Suprapubic skin (tissue), 4 donors: ENCODE data around the gene NARS2.

Source experiments
- CTCF ChIP-seq, 2 donors: fragments of 200-600 bp in 1 of 2; fragments of 450-650 bp in 1 of 2; sonication (generic) in 1 of 2; IDR thresholded peaks; one replicate each; pipeline ENCODE4 v1.5.1; 2016 to 2019; ENCODE audit warnings: antibody characterized with exemption in 2 of 2, mild to moderate bottlenecking in 1 of 2, moderate library complexity in 1 of 2
- EP300 ChIP-seq: sonication (generic); formaldehyde crosslinking; IDR thresholded peaks from one replicate; pipeline ENCODE4 v1.6.1; 2017; ENCODE audit warnings: antibody characterized with exemption
- POLR2A ChIP-seq, 2 donors: fragments of 450-650 bp; IDR thresholded peaks; one replicate each; pipeline ENCODE4 v1.6.1; 2017; ENCODE audit warnings: antibody characterized with exemption in 2 of 2, mild to moderate bottlenecking in 2 of 2, moderate library complexity in 2 of 2
- POLR2AphosphoS5 ChIP-seq, 3 donors: sonication (generic); formaldehyde crosslinking; IDR thresholded peaks; one replicate each; pipeline ENCODE4 v1.6.1; 2017; ENCODE audit warnings: antibody characterized with exemption in 3 of 3

- no peak for TF ChIP-seq EP300
- no peak for TF ChIP-seq CTCF (IDR thresholded peaks at IDR 0.05)
- TF ChIP-seq POLR2AphosphoS5 (IDR thresholded peaks at IDR 0.05) = no peak
- no peak for TF ChIP-seq POLR2A (IDR thresholded peaks at IDR 0.05)
Measured at GRCh38 chr11:78424334-78425270, 150.1 kb downstream of the NARS2 start.
